GM21381 (cell line): ENCODE measurements around the gene IRF2.

ENCODE experiments used
- ATAC-seq: cut with Tn5 transposase; IDR thresholded peaks from one replicate; pipeline ENCODE4 v1.9.1; 2021; ENCODE audit warnings: mild to moderate bottlenecking, moderate library complexity; ENCODE audit not compliant: unreplicated experiment

IRF2 gene

GRCh38 chr4:184370711-184371389 lies 103.5 kb downstream of the IRF2 start:
- no peak for ATAC-seq

GRCh38 chr4:184369871-184370270 lies 104.5 kb downstream of the IRF2 start:
- no peak for ATAC-seq

DNA sequence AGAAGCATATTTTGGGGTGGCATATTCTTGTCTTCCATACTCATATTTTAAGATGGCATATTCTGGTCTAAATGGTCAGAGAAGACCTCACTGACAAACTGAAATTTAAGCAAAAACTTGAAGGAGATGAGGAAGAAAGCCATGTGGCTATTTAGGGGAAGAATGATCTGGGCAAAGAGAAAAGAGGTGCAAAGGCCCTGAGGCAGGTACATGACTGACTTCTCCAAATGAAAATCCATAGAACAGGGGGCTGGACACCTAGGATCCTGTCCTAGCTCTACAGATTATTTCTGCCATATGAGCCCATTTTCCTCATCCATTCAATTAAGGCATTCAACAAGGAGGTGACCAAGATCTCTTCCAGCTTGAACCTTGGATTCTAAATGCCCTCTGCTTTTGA lies 105.6 kb downstream of the IRF2 start:
- no peak for ATAC-seq

DNA sequence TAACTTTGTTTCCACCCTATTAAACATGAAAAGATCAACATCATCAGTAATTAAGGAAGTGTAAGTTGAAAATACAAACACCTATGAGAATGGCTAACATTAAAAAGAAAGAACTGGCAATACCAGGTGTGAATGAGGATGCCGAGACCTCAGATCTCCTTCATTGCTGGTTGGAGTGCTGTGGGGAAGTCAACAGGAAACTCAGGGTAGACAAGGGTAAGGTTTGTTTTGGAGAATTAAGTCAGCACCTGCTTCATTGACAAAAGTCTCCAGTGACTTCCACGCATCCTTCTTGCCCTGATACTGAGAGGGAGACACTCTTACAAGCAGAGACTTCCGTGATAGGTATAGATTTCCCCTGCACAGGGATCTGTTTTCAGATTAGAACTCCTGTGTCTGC lies 106.1 kb downstream of the IRF2 start:
- no peak for ATAC-seq

DNA sequence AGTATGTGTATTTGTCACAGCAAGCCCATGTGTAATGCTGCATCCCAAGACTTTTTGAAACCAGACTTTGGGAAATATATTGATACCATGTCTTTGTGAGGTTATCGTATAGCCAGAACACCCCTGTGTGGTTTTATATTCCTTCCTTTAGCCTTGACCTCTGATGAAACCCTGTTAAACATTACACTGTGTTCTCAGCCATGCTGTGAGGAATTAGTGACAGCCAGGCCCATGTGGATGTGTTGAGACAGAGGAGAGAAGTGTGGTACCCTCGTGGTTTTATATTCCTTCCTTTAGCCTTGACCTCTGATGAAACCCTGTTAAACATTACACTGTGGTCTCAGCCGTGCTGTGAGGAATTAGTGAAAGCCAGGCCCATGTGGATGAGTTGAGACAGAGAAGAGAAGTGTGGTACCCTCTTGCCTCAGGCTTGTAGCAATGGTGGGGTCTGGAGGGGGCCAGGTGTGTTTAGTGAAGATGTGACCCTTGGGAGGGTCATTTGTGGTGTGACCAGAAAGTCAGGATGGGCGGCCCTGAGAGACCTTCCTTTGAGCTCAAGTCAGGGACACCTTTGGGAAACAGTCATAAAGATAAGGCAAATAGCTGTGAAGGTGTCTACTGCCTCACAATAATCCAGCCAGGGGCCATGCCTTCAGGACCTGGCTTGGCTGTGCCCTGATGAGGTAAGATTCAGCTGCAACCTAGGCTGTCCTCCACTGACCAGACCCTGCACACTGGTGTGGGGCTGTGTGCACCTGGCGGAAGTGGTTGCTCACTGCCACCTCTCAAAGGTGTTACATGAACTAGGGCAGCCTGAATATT lies 110.0 kb downstream of the IRF2 start:
- peak; percentile 85 for ATAC-seq

GRCh38 chr4:184363258-184363657 lies 111.1 kb downstream of the IRF2 start:
- no peak for ATAC-seq

- ATAC-seq: no peak
These were observed 112.0 kb downstream of the IRF2 start for GRCh38 chr4:184362396-184362795.

DNA sequence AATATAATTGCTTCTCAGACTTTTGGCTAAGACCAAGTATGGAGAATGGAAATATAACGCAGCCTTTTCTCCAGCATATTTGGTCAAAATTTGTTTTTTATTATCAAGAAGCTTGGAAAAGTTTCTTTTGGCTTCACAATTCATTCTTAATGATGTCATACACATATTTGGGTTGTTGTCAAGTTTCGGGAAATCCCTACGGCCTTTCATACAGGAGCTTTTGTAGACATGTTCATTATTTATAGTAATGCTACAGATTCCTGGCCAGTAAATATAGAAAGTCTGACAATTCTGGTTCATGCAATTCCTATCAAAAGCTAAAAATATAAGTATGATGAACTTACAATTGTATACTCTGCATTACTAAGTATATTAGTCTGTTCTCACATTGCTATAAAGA lies 112.9 kb downstream of the IRF2 start:
- ATAC-seq: no peak

- ATAC-seq: no peak
These were observed 114.5 kb downstream of the IRF2 start for GRCh38 chr4:184359888-184360287.

- no peak for ATAC-seq
These were observed 115.7 kb downstream of the IRF2 start for GRCh38 chr4:184358521-184359232.

GRCh38 chr4:184357772-184358171 lies 116.6 kb downstream of the IRF2 start:
- ATAC-seq: no peak

- no peak for ATAC-seq
These were observed 117.2 kb downstream of the IRF2 start for GRCh38 chr4:184357165-184357564.

DNA sequence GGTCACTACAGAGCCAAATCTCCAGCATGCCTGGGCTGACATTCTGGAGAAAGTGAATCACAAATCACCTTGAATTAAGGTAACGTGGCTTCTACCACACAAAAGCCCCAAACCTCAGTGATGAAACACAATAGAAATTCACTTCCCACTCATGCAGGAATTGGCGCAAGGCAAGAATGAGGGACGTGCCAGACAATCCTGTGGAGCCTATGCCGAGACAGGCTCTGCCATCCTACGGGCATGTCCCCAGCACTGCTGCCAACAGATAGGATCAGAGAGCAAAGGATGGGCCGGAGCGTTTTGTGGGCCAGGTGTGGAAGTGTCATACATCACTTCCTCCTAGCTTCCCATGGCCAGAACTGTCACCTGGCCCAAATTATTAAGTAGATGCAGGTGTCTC lies 118.0 kb downstream of the IRF2 start:
- no peak for ATAC-seq

DNA sequence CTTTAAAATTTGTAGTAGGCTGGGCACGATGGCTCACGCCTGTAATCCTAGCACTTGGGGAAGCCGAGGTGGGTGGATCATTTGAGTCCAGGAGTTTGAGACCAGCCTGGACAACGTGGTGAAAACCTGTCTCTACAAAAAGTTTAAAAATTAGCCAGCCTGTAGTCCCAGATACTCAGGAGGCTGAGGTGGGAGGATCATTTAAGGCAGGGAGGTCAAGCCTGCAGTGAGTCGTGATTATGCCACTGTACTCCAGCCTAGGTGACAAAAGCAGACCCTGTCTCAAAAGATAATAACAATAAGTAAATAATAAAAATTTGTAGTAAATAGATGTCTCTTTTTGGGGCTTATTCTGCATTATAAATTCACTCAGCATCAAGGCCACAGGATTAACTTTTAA lies 118.5 kb downstream of the IRF2 start:
- ATAC-seq: no peak

- ATAC-seq: peak; percentile 39
These were observed 119.2 kb downstream of the IRF2 start for GRCh38 chr4:184355111-184355604.

DNA sequence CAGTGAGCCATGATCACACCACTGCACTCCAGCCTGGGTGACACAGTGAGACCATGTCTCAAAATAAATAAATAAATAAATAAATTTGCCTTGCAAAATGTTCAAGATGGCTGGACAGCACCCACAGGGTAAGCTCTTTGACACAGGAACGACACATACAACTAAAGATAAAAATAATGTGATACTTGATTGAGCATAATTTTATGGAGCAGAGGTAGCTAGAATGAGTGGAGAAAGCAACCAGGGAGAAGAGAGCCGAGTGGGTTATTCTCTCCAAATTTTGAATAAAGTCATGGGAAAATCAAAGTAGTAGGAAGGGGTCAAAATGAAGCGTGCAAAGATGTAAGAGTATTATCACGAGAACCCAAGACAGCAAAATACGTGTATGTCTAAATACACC lies 121.5 kb downstream of the IRF2 start:
- no peak for ATAC-seq

DNA sequence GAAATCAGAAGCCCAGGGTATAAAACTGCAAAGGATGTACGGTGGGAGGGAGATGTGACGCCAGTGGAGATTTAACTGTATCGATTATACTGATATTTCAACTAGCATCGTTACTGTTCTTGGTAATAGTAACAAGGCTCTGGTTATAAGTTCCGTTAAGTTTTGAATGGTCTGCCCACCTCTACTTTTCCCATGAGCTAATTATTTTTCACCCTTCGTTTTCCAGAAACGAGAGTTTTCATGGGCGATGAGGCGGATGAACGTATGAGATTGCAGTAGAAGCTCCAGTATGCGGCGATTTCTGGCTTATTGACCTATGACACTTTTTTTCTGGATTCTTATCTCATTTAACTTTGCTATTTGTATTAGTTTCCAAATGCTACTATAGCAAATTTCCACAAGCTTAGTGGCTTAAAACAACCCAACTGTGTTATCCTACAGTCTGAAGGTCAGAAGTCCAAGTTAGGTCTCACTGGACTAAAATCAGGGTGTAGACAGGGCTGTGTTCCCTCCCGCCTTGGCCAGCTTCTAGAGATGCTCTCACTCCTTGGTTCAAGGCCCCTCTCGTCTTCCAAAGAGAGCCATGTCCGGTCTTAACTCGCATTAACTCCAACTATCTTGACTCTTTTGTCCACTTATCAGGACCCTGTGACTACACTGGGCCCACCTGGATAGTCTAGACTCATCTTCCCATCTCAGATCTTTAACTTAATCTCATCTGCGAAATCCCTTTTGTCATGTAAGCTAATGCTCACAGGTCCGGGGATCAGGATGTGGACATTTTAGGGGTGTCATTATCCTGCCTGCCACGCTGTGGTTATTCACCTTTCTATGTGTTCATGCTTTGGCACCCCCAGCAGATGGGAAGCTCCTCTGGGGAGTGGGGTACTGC lies 122.5 kb downstream of the IRF2 start:
- ATAC-seq: no peak

DNA sequence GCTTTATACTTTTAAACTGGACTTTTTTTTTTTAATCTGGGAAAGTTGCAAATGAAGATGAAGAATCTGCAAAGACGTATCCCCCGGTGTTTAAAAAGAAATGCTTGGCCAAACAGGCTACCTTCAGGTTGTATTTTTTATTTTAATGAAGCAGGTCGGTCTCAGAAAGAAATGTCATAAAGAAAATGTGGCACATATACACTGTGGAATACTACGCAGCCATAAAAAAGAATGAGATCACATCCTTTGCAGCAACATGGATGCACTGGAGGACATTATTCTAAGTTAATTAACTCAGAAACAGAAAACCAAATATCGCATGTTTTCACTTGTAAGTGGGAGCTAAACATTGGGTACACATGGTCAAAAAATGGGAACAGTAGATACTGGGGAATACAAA lies 123.4 kb downstream of the IRF2 start:
- no peak for ATAC-seq

GRCh38 chr4:184350213-184350817 lies 124.0 kb downstream of the IRF2 start:
- ATAC-seq: no peak
